ENCODE data around the gene TCF23.

Gene TCF23

GRCh38 chr2:27148801-27149439 lies at the start of gene TCF23:
Gene TCF23 (plus strand): TSS chr2:27149004. CDS start chr2:27149134, 130 bp downstream.
- no peak within 1 kb of the TSS for H3K4me2 ChIP-seq (ENCODE audit: low read depth, low read length, poor library complexity, severe bottlenecking)
- no peaks in the 10 kb centered on the region for H3K4me1 ChIP-seq (ENCODE audit: insufficient read depth, low read length, poor library complexity, severe bottlenecking)
- H3F3A ChIP-seq (ENCODE audit: low read depth) = no peaks in the 10 kb centered on the region
- H3K4me3 ChIP-seq (ENCODE audit: low read length, poor library complexity, severe bottlenecking) = no peak within 1 kb of the TSS
- H3K9me3 ChIP-seq (ENCODE audit: insufficient read depth, low read depth, low read length) = no peaks in the 10 kb centered on the region
- no peaks in the 10 kb centered on the region for H3K36me3 ChIP-seq (ENCODE audit: insufficient read depth, low read length)
- no peaks in the 10 kb centered on the region for H3K9me2 ChIP-seq (replicated peaks; ENCODE audit: low read depth, low read length)
- H3K79me2 ChIP-seq (ENCODE audit: insufficient read depth, low read length) = no peaks in the 10 kb centered on the region
- H4K20me1 ChIP-seq (ENCODE audit: insufficient read depth, low read length, poor library complexity, severe bottlenecking) = no peaks in the 10 kb centered on the region
- H3K9ac ChIP-seq (ENCODE audit: low read depth, low read length, poor library complexity, severe bottlenecking) = no peak within 1 kb of the TSS
- H3K27me3 ChIP-seq (ENCODE audit: insufficient read depth, low read length, poor library complexity, severe bottlenecking) = no peaks in the 10 kb centered on the region
- TF ChIP-seq EZH2phosphoT487 (IDR thresholded peaks at IDR 0.05; ENCODE audit: borderline replicate concordance) (no peak), CTCF (conservative IDR thresholded peaks at IDR 0.05; ENCODE audit: low read length) (no peak)
- H2AFZ ChIP-seq (ENCODE audit: low read length) = no peak within 1 kb of the TSS

- Histone ChIP-seq H4K20me1 (ENCODE audit: insufficient read depth, low read length, poor library complexity, severe bottlenecking) (no peaks in the 10 kb centered on the region), H3K4me3 (ENCODE audit: low read length, poor library complexity, severe bottlenecking) (no peak overlapping the region), H3K9ac (ENCODE audit: low read depth, low read length, poor library complexity, severe bottlenecking) (no peak overlapping the region), H3K27me3 (ENCODE audit: insufficient read depth, low read length, poor library complexity, severe bottlenecking) (no peaks in the 10 kb centered on the region), H3K9me2 (replicated peaks; ENCODE audit: low read depth, low read length) (no peaks in the 10 kb centered on the region), H3K79me2 (ENCODE audit: insufficient read depth, low read length) (no peaks in the 10 kb centered on the region), H3F3A (ENCODE audit: low read depth) (no peaks in the 10 kb centered on the region), H3K4me2 (ENCODE audit: low read depth, low read length, poor library complexity, severe bottlenecking) (no peak overlapping the region), H3K4me1 (ENCODE audit: insufficient read depth, low read length, poor library complexity, severe bottlenecking) (no peaks in the 10 kb centered on the region), H3K9me3 (ENCODE audit: insufficient read depth, low read depth, low read length) (no peaks in the 10 kb centered on the region), H2AFZ (ENCODE audit: low read length) (no peak overlapping the region), H3K36me3 (ENCODE audit: insufficient read depth, low read length) (no peaks in the 10 kb centered on the region)
- TF ChIP-seq CTCF (conservative IDR thresholded peaks at IDR 0.05; ENCODE audit: low read length) = no peak
- no peak for TF ChIP-seq EZH2phosphoT487 (IDR thresholded peaks at IDR 0.05; ENCODE audit: borderline replicate concordance)
These were observed 49.4 kb upstream of the TCF23 start for GRCh38 chr2:27099334-27099955.

- no peaks in the 10 kb centered on the region for H3K4me1 ChIP-seq (ENCODE audit: insufficient read depth, low read length, poor library complexity, severe bottlenecking)
- no peak overlapping the region for H3K4me3 ChIP-seq (ENCODE audit: low read length, poor library complexity, severe bottlenecking)
- H3K9me2 ChIP-seq (replicated peaks; ENCODE audit: low read depth, low read length) = no peaks in the 10 kb centered on the region
- no peak overlapping the region for H2AFZ ChIP-seq (ENCODE audit: low read length)
- no peaks in the 10 kb centered on the region for H3K79me2 ChIP-seq (ENCODE audit: insufficient read depth, low read length)
- H4K20me1 ChIP-seq (ENCODE audit: insufficient read depth, low read length, poor library complexity, severe bottlenecking) = no peaks in the 10 kb centered on the region
- no peak overlapping the region for H3K4me2 ChIP-seq (ENCODE audit: low read depth, low read length, poor library complexity, severe bottlenecking)
- H3F3A ChIP-seq (ENCODE audit: low read depth) = no peaks in the 10 kb centered on the region
- no peaks in the 10 kb centered on the region for H3K36me3 ChIP-seq (ENCODE audit: insufficient read depth, low read length)
- no peaks in the 10 kb centered on the region for H3K27me3 ChIP-seq (ENCODE audit: insufficient read depth, low read length, poor library complexity, severe bottlenecking)
- H3K9me3 ChIP-seq (ENCODE audit: insufficient read depth, low read depth, low read length) = no peaks in the 10 kb centered on the region
- no peak overlapping the region for H3K9ac ChIP-seq (ENCODE audit: low read depth, low read length, poor library complexity, severe bottlenecking)
- TF ChIP-seq CTCF (conservative IDR thresholded peaks at IDR 0.05; ENCODE audit: low read length) (no peak), EZH2phosphoT487 (IDR thresholded peaks at IDR 0.05; ENCODE audit: borderline replicate concordance) (no peak)
These were observed 48.8 kb upstream of the TCF23 start for GRCh38 chr2:27100036-27100435.

Data from Loucy (cell line).